NCI-H446 treated with DMSO at 0.1 percent for 48 hours (cell line): Measurements from ENCODE around the gene RNF13.
"Not testable (repeated sequence)": the region's sequence is repeated elsewhere in the genome, so short reads cannot be mapped to it uniquely, and the experiment has no call there.

ENCODE experiments used
- DNase-seq: peaks from one replicate; lab custom pipeline; 2025; lab: John Stamatoyannopoulos, UW

Gene RNF13

DNA sequence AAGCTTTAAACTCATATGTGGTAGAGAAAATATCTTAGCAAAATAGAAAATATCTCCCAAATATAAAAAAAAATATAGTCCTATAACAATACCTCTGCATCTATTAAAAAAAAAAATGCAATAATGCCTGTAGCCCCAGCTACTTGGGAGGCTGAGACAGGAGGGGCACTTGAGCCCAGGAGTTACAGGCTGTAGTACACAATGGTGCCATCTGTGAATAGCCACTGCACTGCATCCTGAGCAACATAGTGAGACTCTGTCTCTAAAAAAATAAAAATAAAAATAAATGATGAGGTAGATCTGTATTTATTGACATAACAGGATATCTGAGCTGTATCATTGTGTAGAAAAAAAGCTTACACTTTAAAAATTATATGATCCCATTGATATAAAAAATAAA lies 87.3 kb downstream of the RNF13 start:
- no peak for DNase-seq

DNA sequence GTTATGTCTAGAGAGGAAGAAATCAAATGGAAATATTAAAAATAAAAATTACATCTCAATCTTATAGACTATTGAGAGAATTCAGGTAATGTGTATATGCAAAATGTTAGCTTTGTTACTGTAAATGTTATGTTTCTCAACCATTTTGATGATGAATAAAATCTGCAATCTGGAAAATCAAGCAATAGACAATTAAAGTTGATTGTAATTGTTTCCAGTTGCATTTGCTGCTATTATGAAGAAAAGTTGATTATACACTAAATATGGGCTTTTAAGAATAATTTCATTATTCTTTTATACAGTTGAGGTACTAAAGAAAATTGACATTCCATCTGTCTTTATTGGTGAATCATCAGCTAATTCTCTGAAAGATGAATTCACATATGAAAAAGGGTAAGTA lies 88.8 kb downstream of the RNF13 start:
- DNase-seq, result no peak

DNA sequence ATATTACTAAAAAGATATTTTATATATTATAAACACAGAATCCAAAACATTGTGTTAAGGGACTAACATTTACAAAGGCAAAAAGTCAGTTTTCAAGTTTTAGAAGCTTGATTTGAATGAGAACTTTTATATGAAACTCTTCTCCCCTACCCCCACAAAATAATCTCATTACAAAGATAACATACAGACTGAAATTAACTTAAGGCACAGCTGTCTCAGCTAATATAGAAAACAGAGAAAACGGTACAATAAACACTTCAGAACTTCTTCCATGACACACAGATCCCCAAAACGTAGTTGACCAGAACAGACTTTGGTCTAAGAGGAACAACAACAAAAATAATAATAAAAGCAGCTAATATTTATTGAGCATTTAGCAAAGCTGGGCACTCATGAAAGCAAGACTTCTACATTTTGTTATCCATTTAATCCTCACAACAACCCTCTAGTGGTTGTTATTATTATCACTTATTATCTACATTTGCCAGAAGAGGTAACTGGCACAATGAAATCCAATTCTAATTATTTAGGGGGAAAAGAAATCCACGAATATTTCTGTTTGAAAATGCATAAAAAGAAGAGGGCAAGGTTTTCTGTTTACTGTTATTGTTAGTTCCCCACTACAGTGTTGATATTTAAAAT lies 89.6 kb downstream of the RNF13 start:
- peak; percentile 3 for DNase-seq

DNA sequence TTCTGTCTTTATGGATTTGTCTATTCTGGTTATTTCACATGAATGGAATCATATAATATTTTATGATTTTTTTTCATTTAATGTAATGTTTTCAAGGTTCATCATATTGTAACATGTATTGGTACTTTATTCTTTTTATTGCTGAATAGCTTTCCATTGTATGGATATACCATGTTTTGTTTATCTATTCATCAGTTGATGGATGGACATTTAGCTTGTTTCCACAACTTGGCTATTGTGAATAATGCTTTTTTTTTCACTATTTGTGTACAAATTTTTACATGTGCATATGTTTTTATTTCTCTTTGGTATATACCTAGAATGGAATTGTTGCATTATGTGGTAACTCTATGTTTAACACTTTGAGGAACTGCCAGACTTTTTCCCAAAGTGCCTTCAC lies 93.0 kb downstream of the RNF13 start:
- DNase-seq, result no peak

DNA sequence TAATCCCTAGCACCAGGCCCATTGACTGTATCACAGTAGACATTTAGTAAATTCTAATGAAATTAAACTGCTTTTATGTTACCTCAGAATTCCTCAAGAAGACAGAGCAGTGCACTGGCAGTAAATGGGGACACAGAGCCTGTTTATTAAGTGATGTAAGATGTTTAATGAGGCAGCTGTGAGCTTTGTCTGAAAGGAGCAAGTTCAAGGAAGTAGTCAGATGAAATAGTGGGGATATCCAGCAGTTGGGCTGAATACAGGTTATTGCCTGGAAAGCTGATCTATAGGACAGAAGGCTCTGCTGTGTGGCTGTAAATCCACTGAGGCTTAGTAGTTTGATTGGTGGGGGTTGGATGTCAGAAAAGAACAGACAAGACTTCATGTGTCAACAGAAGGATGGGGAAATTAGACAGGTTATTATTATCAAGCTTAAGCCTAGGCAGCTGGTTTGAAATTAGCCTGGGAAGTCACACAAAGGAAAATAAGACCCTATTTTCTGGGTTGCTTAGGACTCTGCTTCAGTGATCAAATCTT lies 95.5 kb downstream of the RNF13 start:
- no peak for DNase-seq

DNA sequence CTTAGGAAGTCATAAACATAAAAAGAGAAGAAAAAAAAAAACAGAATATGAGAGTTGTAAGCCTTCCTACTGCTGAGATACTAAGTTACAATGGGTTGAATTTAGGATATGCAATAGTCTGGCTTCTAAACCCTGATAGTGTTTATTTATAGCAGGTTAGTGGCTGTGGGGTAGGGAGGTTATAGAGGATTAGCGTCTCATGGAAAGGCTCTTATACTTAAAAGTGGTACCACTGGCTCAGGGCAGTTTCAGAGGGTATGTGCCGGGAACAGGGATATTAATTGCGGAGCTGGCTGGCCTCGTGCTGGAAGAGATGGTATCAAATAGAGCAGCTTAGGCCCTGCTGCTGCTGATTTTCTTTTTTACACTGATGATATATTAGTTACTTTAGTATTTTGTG lies 96.9 kb downstream of the RNF13 start:
- DNase-seq, result no peak

DNA sequence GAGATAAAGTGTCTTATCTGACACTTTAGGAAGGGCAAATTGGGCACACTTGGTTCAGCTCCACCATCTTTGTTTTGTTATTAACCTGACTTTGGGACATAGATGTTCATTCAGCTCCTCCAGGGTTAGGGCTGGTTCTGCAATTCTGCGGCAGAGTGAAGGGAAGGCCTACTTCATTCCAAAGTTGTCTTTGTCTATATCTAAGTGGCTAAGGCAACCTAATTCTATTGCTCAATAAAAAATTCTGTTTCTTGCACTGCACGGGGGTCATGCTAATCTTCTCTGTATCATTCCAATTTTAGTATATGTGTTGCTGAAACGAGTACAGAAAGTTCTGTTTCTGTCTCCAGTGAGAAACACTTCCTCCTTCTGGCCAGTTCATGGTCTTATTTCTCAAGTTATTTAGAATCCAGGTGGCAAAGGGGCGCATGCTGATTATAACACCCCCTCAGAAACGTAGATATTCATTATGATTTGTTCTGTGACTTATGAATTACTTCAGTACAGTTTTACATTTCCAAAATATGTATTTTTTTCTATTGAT lies 104.2 kb downstream of the RNF13 start:
- DNase-seq, result no peak

DNA sequence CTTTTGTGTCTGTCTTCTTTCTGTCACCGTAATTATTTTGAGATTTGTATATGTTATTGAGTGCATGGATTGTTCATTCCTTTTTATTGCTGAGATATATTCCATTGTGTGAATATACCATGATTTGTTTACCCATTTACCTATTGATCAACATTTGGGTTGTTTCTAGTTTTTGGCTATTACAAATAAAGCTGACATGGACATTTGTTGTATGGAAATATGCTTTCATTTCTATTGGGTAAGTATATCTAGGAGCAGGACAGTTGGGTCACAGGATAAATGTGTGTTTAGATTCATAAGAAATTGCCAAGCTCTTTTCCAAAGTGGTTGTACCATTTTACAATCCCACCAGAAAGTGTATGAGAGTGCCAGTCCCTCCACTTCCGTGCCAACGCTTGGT lies 106.5 kb downstream of the RNF13 start:
- no peak for DNase-seq

DNA sequence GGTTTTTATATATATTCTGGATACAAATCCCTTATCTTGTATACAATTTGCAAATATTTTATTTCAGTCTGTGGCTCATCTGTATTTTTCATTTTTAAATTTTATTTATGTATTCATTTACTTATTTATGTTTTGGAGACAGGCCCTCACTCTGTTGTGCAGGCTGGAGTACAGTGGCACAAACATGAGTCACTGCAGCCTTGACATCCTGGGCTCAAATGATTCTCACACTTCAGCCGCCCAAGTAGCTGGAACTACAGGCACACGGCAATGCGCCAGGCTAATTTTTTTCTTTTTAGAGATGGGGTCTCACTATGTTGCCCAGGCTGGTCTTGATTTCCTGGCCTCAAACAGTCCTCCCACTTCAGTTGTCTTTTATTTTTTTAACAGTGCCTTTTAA lies 107.1 kb downstream of the RNF13 start:
- DNase-seq, result no peak

DNA sequence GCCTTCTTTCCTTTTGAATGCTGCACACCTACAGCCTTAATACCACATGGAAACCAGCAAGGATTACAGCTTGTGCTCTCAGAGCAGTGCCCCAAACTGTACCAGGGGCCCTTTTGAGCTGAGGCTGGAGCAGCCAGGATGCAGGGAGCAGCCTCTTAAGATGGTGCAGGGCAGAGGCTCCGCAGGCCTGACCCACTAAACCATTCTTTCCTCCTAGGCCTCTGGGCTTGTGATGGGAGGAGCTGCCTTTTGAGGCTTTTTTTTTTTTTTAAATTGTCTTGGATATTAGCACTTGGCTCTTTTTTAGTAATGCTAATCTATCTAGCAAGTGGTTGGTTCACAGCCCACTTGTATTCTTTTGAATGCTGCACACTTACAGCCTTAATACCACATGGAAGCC lies 120.0 kb downstream of the RNF13 start:
- no peak for DNase-seq

DNA sequence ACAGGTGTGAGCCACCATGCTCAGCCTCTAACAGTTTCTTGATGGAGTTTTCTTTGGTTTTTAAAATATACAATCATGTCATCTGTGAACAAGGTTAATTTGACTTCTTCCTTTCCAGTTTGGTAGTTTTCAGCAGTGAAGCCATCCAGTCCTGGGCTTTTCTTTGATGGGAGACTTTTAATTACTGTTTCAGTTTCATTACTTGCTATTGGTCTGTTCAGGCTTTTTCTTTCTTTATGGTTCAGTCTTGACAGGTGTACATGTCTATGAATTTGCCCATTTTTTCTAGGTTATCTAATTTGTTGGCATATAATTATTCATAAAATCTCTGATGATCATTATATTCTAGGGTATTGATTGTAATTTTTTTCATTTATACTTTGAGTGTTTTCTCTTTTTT lies 120.8 kb downstream of the RNF13 start:
- no peak for DNase-seq

DNA sequence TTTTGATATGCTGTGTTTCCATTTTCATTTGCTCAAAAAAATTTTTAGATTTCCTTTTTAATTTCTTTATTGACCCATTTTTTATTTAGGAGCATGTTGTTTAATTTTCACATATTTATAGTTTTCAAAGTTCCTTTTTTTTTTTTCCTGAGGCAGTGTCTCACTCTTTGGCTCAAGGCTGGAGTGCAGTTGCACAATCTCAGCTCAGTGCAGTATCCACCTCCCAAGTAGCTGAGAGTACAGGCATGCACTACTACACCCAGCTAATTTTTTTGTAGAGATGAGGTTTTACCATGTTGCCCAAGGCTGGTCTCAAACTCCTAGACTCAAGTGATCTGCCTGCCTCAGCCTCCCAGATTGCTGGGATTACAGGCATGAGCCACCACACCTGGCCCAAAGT lies 121.5 kb downstream of the RNF13 start:
- no peak for DNase-seq

DNA sequence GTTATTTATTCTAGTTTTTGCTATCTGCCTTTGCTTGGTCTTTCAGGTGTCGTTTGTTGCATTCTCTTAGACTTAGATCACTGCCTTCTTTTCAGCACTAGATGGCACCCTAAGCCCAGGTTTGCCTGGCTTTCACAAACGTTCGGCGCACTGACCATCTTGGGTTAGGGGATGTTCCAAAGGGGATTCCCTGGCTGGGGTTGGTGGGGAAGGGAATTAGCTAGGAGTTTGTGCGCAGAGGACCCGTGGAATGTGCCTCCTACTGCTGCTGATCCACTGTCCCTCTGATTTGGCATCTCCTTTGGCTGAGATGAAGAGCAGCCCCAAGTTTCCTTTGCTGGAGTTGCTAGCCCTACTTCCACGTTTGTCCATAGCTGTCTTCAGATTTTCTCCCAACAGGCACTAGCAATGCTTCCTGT lies 123.8 kb downstream of the RNF13 start:
- no peak for DNase-seq

DNA sequence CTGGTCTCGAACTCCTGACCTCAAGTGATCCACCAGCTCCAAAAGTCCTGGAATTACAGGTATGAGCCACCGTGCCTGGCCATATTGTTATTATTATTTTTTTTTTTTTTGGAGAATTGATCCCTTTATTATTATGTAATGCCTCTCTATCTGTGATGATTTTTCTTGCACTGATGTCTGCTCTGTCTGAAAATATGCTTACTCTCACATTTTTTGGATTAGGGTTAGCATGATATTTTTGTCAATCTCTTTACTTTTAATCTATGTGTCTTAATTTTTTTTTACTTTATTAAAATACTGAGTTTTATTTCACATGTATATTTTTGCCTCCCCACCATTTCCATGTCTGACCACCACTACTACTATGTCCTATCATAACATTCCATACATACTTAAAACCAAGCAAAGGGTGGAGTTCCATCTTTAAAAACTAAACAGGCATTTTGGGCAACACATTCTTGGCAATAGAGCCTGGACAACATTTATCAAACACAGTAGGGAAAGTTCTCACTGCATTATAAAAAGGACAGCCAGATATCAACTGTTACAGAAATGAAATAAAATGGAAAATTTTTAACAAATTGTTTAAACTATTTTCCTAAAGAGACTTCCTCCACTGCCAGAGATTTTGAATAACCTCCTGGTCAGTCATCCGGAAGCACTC lies 125.5 kb downstream of the RNF13 start:
- DNase-seq, result not testable (repeated sequence)

DNA sequence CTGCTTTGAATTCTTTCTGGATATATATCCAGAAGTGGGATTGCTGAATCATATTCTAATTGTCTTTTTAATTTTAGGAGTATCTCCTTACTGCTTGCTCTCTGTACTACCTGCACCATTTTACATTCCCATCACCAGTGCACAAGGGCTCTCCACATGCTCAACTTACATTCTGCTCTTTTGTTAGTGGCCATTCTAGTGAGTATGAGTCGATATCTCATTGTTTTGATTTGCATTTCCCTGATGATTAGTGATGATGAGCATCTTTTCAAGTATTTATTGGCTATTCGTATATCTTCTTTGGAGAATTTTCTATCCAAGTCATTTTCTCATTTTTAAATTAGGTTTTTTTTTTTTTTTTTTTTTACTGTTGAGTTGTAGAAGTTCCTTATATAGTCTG lies 128.2 kb downstream of the RNF13 start:
- no peak for DNase-seq

DNA sequence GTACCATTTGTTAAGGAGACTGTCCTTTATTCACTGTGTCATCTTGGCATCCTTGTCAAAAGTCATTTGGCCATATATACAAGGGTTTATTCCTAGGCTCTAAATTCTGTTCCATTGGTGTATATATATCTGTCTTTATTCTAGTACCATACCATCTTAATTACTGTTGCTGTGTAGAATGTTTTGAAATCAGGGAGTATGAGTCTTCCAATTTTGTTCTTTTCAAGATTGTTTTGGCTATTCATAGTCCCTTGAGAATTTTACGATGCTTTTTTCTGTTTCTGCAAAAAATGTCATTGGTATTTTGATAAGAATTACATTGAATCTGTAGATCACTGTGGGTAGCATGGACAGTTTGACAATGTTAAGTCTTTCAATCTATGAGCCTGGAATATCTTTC lies 128.9 kb downstream of the RNF13 start:
- DNase-seq, result no peak

DNA sequence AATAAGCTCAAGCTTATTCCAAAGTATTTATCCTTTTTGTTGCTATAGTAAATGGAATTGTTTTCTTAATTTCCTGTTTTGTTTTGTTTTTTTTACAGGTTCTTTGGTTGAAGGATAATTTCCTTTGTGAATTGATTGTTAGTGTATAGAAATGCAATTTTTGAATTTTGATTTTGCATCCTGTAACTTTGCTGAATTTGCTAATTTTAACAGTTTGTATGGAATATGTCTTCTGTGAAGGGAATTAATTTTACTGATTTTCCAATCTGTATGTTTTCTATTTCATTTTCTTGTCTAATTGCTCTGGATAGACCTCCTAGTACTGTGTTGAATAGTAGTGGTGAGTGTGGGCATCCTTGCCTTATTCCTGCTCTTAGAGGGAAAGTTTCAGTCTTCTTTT lies 129.4 kb downstream of the RNF13 start:
- no peak for DNase-seq

DNA sequence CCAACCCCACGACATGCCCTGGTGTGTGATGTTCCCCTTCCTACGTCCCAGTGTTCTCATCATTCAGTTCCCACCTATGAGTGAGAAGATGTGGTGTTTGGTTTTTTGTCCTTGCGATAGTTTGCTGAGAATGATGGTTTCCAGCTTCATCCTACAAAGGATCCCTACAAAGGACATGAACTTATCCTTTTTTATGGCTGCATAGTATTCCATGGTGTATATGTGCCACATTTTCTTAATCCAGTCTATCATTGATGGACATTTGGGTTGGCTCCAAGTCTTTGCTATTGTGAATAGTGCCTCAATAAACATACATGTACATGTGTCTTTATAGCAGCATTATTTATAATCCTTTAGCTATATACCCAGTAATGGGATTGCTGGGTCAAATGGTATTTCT lies 131.0 kb downstream of the RNF13 start:
- DNase-seq, result not testable (repeated sequence)

DNA sequence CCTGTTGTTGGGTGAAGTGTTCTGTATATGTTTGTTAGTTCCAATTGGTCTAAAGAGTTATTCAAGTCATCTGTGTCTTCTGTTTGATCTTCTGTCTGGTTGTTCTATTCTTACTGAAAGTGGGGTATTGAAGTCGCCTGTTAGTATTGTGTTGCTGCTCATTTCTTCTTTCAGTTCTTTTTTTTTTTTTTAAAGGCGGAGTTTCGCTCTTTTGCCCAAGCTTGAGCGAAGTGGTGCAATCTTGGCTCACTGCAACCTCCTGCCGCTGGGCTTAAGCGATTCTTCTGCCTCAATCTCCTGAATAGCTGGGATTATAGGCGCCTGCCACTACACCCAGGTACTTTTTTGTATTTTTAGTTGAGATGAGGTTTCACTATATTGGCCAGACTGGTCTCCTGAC lies 134.2 kb downstream of the RNF13 start:
- DNase-seq, result no peak

DNA sequence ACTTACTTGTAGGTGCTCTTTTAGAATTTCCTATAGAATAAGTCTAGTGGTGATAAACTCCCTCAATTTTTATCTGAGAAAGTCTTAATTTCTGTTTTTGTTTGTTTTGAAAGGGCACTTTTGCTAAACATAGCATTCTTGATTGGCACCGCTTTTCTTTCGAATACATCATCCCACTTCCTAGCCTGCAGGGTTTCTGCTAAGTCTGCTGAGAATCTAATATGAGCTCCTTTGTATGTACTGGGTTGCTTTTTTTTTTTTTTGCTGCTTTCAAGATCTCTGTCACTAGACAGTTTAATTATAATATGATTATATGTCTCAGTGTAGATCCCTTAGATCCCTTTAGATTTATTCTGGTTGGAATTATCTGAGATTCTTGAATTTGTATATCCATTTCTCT lies 136.2 kb downstream of the RNF13 start:
- no peak for DNase-seq

DNA sequence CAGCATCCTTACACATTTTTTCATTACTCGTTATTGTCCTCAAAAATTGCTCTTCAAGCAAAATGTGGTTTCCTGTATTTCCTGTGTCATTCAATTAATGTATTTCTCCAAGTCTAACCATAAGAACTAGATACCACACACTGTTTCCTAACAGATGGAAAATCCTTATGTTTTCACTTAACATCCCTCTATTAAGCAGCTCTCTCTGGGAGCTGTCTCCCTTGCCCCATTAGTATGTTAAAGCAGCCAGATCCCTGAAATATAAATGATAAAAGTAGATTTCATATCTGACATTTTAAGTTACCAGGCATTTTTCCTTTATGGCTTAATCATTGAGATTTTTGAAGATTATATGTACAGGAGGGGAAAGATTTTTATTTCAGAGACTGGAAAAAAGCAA lies 141.8 kb downstream of the RNF13 start:
- no peak for DNase-seq

DNA sequence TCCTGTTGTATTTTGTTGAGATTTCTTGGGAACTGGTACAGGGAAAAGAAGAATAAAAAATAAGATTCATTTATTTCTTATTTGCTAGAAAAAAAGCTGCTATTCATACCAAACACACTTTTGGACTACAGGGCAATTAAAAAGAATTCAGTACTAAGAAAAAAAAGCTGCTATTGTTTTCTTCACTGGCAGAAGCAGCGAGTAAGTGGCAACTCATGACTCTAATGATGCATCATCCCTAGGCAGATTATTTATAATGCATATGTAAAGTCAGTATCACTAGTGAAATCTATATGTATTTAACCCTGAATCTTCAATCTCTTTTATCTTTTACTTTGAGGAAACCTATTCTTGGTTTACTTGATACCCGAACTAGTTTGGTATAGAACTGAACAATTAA lies 142.4 kb downstream of the RNF13 start:
- no peak for DNase-seq

DNA sequence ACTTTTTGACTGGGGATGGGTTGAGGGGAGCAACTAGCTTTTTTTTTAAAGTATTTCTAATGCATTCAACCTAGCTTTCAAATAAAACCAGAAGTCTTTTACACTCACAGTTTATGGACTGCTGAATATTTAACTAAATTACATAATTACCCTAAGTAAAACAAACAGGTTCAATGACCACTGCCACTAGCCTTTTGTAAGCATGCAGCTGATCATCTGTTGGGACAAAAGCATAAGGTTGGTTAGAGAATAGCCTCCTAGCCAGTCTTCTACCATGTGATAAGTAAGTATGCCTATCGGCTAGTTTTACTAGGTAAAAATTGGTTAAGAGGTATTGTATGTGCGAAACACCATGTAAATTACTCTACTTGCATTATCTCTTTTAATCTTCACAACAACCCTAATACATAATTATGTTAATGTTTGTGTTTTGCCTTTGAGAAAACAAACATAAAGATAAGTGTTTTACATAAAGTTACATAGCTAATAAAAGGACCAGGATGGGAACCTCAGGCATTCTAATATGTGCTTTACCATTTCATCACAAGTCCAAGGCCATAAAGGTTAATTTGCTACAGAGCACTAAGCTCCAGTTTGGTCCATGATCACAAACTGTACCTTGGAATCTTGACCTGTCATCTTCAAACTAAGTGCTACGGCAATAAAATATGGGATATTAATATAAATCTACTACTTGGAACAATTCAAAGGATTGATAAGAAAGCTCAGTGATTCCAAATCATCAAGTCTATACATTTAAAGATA lies 144.5 kb downstream of the RNF13 start:
- no peak for DNase-seq
